M059J (cell line): ENCODE data around the gene ZNF280D. TPM values are rescaled to one million over a fixed set of nuclear protein-coding genes. Genes with fewer than 3 reads are reported as not detected.
"Not testable (repeated sequence)": the region's sequence is repeated elsewhere in the genome, so short reads cannot be mapped to it uniquely, and the experiment has no call there.

Experiments
- DNase-seq: peaks from one replicate; pipeline ENCODE4 v3.0.0-alpha.2; 2012; ENCODE audit warnings: low read depth
- total RNA-seq: library from RNA; depleted of rRNA; stranded (reverse); fragments of >200 nt; shearing (Covaris generic); gene quantifications from 2 replicates; pipeline ENCODE4 v1.2.3, GENCODE V29; 2014

Gene ZNF280D
- total RNA-seq, 1 experiment from 2014 or later = 14.4 TPM

GRCh38 chr15:56719021-56719612, 14.2 kb downstream of the ZNF280D start:
- DNase-seq = no peak

DNA sequence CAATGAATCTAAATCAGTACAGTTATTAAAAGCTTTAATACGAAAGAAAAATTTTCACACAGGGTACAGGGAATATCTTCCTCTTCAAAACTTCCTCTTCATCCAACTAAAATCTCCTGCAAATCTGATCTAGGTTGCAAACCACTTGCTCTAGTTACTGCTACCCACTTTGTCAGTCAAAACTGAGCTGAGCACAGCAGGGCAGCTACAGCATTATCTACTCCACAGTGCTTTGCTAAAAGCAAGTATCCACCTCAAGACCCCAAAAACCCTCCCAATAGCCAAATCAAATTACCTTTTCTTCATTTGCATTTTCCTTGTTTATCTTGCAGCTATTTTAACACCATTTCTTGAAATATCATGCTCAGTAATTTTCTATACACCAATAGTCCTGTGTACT, 14.7 kb downstream of the ZNF280D start:
- DNase-seq = no peak

- DNase-seq = no peak
Measured at GRCh38 chr15:56716334-56716733, 17.0 kb downstream of the ZNF280D start.

GRCh38 chr15:56715220-56715619, 18.1 kb downstream of the ZNF280D start:
- DNase-seq = no peak

DNA sequence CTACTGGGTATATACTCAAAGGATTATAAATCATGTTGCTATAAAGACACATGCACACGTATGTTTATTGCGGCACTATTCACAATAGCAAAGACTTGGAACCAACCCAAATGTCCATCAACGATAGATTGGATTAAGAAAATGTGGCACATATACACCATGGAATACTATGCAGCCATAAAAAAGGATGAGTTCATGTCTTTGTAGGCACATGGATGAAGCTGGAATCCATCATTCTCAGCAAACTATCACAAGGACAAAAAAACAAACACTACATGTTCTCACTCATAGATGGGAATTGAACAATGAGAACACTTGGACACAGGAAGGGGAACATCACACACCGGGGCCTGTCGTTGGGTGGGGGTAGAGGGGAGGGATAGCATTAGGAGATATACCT, 23.8 kb downstream of the ZNF280D start:
- not testable (repeated sequence) for DNase-seq

GRCh38 chr15:56699743-56700142, 33.6 kb downstream of the ZNF280D start:
- no peak for DNase-seq

- no peak for DNase-seq
Measured at GRCh38 chr15:56698270-56698669, 35.0 kb downstream of the ZNF280D start.

GRCh38 chr15:56693761-56694160, 39.5 kb downstream of the ZNF280D start:
- DNase-seq = no peak

GRCh38 chr15:56690733-56691132, 42.6 kb downstream of the ZNF280D start:
- no peak for DNase-seq

DNA sequence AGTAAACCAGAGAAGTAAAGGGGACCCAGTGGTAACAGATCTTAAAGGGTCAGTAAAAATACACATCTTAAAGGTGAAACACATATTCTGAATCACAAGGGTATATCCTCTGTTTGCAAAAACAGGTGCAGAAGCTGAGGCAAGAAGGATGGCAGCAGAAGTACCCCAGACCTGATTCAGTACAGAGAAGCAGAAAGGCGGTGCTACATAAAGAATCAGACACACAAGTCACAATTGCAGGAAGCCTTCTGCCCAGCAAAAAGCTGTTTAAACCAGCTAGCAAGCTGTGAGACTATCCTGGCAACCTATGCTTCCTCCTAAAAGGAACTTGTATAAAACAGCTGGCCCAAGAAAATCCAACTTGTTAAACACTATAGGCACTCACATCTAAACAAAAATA, 49.4 kb downstream of the ZNF280D start:
- no peak for DNase-seq

- no peak for DNase-seq
Measured at GRCh38 chr15:56681113-56681512, 52.2 kb downstream of the ZNF280D start.

DNA sequence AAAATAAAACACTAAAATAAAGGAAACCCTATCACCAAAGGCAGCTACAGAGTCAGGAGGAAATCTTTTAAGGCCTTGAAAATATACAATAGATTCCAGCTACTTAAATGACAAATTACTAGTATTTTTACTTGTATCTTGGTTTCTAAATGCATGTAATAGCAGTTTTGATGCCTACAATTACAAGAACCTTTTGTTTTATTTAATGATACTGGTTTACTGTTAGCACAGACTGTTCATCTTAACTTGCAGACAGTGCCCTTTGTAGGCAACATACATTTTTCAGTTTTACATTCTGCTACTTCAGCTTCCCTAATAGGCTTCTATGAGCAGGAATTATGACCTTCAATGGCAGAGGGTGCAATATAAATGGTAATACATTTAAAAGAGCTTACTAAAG, 54.1 kb downstream of the ZNF280D start:
- no peak for DNase-seq

- no peak for DNase-seq
Measured at GRCh38 chr15:56678571-56678970, 54.7 kb downstream of the ZNF280D start.

DNA sequence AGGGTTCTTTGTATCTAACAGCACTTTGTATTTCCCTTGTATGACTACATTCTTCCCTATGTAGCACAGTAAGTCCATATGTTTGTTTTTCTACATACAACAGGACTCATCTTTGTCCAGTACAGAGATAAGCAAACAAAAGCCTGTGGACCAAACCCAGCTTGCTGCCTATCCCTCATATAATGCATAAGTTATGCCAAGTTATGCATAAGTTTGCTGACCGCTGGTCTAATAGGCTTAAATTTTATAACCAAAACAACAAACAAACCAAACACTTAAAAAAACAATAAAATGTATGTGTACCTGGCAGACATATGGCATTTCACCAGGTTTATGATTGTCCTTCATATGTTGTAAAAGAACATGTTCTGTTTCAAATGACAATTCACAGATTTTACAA, 56.0 kb downstream of the ZNF280D start:
- DNase-seq = no peak

- DNase-seq = no peak
Measured at GRCh38 chr15:56675930-56676329, 57.4 kb downstream of the ZNF280D start.

- DNase-seq = no peak
Measured at GRCh38 chr15:56674857-56675256, 58.5 kb downstream of the ZNF280D start.

DNA sequence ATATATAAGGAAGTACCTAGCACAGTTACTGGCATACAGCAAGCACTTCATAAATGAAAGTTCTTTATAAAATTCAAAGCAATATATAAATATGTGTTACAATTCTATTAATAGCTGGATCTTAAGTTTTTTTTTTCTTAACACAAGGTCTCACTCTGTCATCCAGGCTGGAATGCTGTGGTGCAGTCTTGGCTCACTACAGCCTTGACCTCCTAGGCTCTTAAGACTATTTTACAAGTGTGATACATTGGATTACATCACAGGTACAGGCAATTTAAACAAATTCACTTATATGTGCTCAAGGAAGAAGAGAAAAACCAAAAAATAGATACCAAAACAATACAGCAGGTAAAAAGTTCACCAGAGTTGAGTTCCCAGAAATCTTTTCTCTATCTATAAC, 60.6 kb downstream of the ZNF280D start:
- DNase-seq = peak; percentile 12

DNA sequence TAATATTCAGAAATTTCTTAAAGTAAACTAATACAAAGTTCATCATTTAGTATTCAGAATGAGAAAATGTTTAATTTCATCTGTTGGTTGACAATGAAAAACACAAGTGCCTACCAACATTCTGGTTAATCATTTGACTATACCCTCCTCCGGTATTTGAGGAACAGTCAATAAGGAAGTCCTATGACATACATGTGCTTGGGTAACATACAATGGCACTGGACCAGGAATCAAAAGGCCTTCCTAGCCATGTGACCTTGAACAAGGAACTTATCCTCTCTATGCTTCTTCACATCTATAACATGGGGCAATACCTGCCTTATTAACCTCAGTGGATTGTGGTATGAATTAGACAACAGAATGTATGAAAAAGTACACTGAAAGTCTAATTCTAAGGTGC, 65.8 kb downstream of the ZNF280D start:
- no peak for DNase-seq

DNA sequence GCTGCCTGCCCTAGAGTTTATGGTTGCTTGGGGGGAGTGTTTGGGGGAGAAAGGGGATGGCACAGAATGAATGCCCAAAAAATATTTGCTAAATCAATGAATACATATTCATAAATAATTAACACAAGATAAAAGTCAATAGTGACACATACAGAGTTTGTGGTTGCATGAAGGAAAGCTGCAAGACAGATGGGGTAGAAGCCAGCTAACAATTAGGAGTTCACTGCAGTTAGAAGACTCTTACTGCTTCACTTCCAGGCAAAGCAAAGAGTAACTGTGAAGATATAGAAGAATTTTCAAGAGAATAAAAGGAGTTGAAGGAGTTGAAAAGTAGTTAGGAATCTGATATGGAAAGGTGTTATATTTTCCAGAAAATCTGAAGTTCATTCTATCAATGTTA, 72.4 kb downstream of the ZNF280D start:
- DNase-seq = no peak

DNA sequence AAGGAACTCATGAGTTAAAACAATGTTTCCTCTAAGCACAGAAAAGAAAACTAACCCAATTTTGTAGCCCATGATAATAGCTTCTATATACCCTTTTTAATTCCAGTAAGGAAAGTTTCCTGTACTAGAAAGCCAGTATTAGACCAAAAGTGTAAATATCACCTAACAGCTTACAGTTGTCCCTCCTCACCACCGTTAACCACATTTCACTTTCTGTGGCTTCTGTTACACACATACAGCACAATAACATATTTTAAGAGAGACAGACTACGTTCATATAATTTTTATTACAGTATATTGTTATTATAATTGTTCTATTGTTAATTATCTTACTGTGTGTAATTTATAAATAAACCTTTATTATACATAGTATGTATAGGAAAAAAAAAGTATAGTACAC, 74.1 kb downstream of the ZNF280D start:
- DNase-seq = no peak

- no peak for DNase-seq
Measured at GRCh38 chr15:56654624-56655023, 78.7 kb downstream of the ZNF280D start.

DNA sequence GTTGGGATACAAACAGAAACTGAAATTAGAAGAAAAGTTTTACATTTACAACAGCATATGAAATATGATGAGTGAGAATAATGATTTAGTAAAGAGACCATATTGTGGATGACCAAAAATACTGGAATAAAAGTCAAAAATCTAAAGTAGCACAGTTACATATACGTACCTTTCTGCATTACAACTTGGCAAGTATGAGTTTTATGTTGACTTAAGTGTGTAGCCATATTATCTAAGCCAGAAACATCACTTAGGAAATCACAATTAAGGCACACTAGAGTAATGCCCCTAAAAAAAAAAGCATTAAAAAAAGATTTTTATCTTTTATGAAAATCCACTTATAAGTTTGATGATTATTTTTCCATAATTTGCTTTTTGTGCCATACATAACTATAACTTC, 79.1 kb downstream of the ZNF280D start:
- DNase-seq = no peak

DNA sequence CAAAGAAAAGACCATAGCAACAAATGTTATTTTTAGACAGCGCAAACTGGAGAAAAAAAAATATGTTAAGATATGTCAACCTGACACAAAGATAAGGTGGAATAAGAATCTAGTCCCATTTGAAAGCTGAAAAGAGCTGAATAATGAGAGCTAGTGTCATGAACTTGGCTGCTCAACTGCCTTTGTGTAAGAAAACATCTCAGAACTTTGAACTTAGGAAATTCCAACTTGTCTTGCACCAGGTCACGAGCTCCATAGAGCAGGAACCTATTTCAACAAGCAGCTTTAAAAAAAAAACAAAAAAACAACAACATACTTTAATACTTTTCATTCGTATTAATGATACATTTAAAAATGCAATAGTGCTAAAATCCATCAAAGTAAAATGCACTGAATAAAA, 79.5 kb downstream of the ZNF280D start:
- DNase-seq = no peak

GRCh38 chr15:56653107-56653506, 80.2 kb downstream of the ZNF280D start:
- no peak for DNase-seq

DNA sequence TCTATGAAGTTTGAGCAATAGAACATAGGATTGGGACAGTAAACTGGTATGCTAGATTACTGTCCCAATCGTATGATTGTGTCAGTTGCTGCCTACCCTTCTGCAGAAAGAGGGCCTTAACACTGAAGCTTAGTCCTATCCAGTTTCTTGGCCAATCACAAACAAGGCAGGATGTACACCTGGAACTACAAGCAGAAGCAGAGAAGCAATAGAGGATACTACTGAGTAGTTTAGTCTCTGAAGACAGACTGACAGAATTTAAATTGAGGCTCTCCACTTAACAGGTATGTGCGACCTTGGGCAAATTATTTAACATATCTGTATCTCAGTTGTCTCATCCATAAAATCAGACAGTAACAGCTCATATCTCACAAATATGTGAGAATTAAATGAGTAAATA, 85.0 kb downstream of the ZNF280D start:
- no peak for DNase-seq
